ENCODE data around the gene GNG12.

The GNG12 gene

DNA sequence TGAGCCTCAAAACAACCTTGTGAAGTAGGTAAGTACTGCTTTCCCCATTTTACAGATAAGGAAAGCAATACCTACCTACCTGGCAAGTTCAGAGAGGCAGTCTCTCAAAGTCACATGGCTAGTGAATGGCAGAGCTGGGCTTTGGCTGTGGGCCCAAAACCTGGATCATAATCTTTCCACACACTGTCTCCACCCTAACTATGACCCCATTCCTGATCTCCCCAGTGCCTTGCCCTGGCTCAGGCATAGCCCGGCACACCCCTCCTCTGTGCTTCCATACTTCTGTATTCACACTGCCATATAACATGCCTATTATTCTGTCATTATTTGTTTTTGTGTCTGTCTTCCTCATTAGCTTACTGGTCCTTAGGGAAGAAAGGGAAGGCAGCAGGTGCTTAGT is 15.9 kb downstream of the GNG12 start:
- H3K79me2 ChIP-seq (ENCODE audit: insufficient read depth, low read length): no peaks in the 10 kb centered on the region
- H3K9ac ChIP-seq (ENCODE audit: low read length): no peak overlapping the region

DNA sequence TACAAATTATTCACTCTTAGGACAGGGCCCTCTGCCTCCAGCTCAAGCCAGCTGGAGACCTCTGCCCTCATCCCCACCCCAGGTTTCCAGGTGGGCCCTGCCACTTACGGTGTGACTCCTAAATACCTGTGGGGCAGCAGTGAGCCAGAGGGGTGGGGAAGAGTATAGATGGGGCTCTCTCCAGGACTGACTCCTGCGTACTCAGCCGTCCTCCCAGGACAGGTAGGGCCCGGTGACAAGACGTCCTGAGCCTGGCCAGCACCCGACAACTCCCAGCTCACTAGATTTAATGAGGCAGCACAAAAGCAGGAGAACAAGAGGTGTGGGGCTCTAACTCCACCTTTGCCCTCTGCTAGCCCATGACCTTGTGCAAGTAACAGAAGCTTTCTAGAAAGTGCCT is 16.8 kb downstream of the GNG12 start:
- Histone ChIP-seq H3K9me3 (ENCODE audit: insufficient read depth, low read length) (no peaks in the 10 kb centered on the region), H3K4me2 (ENCODE audit: low read depth, low read length, poor library complexity, severe bottlenecking) (no peak overlapping the region), H3K9ac (ENCODE audit: low read length) (no peak overlapping the region), H2AFZ (ENCODE audit: low read depth, low read length, severe bottlenecking) (no peak overlapping the region), H3K27me3 (ENCODE audit: low read length) (no peaks in the 10 kb centered on the region), H4K20me1 (ENCODE audit: low read depth, low read length) (no peaks in the 10 kb centered on the region), H3K36me3 (ENCODE audit: low read length) (no peaks in the 10 kb centered on the region), H3K9me2 (replicated peaks; ENCODE audit: insufficient read depth, low read length) (no peaks in the 10 kb centered on the region), H3F3A (ENCODE audit: insufficient read depth) (no peaks in the 10 kb centered on the region), H3K27ac (ENCODE audit: low read depth, low read length) (no peak overlapping the region), H3K4me3 (ENCODE audit: insufficient read depth, low read length, poor library complexity, severe bottlenecking) (no peak overlapping the region), H3K79me2 (ENCODE audit: insufficient read depth, low read length) (no peaks in the 10 kb centered on the region)
- TF ChIP-seq, protein P1, sequence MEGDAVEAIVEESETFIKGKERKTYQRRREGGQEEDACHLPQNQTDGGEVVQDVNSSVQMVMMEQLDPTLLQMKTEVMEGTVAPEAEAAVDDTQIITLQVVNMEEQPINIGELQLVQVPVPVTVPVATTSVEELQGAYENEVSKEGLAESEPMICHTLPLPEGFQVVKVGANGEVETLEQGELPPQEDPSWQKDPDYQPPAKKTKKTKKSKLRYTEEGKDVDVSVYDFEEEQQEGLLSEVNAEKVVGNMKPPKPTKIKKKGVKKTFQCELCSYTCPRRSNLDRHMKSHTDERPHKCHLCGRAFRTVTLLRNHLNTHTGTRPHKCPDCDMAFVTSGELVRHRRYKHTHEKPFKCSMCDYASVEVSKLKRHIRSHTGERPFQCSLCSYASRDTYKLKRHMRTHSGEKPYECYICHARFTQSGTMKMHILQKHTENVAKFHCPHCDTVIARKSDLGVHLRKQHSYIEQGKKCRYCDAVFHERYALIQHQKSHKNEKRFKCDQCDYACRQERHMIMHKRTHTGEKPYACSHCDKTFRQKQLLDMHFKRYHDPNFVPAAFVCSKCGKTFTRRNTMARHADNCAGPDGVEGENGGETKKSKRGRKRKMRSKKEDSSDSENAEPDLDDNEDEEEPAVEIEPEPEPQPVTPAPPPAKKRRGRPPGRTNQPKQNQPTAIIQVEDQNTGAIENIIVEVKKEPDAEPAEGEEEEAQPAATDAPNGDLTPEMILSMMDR (IDR thresholded peaks at IDR 0.05; ENCODE audit: insufficient read depth, low read length, poor library complexity, severe bottlenecking): no peak
- TF ChIP-seq EZH2phosphoT487 (conservative IDR thresholded peaks at IDR 0.05; ENCODE audit: low read length): no peak

More for the DNA sequence above, 15.9 kb downstream of the GNG12 start:
- H3K27ac ChIP-seq (ENCODE audit: low read depth, low read length): no peak overlapping the region
- no peak overlapping the region for H3K4me3 ChIP-seq (ENCODE audit: insufficient read depth, low read length, poor library complexity, severe bottlenecking)
- H3K9me2 ChIP-seq (replicated peaks; ENCODE audit: insufficient read depth, low read length): no peaks in the 10 kb centered on the region
- H4K20me1 ChIP-seq (ENCODE audit: low read depth, low read length): no peaks in the 10 kb centered on the region
- no peak overlapping the region for H2AFZ ChIP-seq (ENCODE audit: low read depth, low read length, severe bottlenecking)
- no peaks in the 10 kb centered on the region for H3F3A ChIP-seq (ENCODE audit: insufficient read depth)
- no peak overlapping the region for H3K4me2 ChIP-seq (ENCODE audit: low read depth, low read length, poor library complexity, severe bottlenecking)
- H3K27me3 ChIP-seq (ENCODE audit: low read length): no peaks in the 10 kb centered on the region
- TF ChIP-seq EZH2phosphoT487 (conservative IDR thresholded peaks at IDR 0.05; ENCODE audit: low read length): no peak
- TF ChIP-seq, protein P1 (IDR thresholded peaks at IDR 0.05; ENCODE audit: insufficient read depth, low read length, poor library complexity, severe bottlenecking): no peak
- no peaks in the 10 kb centered on the region for H3K9me3 ChIP-seq (ENCODE audit: insufficient read depth, low read length)
- H3K36me3 ChIP-seq (ENCODE audit: low read length): no peaks in the 10 kb centered on the region

DNA sequence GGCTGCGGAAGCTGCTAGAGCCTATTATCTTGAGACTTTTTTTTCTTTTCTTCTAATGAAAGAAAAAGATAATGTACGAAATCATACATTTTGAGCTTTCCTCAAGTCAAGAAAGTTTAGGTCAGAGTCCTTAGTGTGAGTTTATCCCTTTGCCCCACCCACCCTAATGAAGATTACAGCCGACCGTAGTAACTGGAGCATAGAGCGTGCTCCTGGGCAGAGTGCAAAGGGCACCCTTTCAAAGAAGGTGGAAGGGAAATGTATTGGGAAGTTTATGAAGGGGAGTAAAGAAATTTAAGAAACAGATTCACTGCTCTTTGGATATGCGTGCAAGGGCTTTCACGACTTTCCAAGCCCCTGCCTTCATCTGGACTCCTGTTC is 17.2 kb downstream of the GNG12 start:
- H3K36me3 ChIP-seq (ENCODE audit: low read length): no peaks in the 10 kb centered on the region
- no peaks in the 10 kb centered on the region for H3K79me2 ChIP-seq (ENCODE audit: insufficient read depth, low read length)
- no peaks in the 10 kb centered on the region for H3K27me3 ChIP-seq (ENCODE audit: low read length)
- H3K4me2 ChIP-seq (ENCODE audit: low read depth, low read length, poor library complexity, severe bottlenecking): no peak overlapping the region
- no peaks in the 10 kb centered on the region for H3K9me3 ChIP-seq (ENCODE audit: insufficient read depth, low read length)
- H4K20me1 ChIP-seq (ENCODE audit: low read depth, low read length): no peaks in the 10 kb centered on the region
- no peak for TF ChIP-seq EZH2phosphoT487 (conservative IDR thresholded peaks at IDR 0.05; ENCODE audit: low read length)
- TF ChIP-seq, protein P1 (IDR thresholded peaks at IDR 0.05; ENCODE audit: insufficient read depth, low read length, poor library complexity, severe bottlenecking): no peak
- no peak overlapping the region for H2AFZ ChIP-seq (ENCODE audit: low read depth, low read length, severe bottlenecking)
- no peaks in the 10 kb centered on the region for H3F3A ChIP-seq (ENCODE audit: insufficient read depth)
- no peak overlapping the region for H3K4me3 ChIP-seq (ENCODE audit: insufficient read depth, low read length, poor library complexity, severe bottlenecking)
- no peak overlapping the region for H3K9ac ChIP-seq (ENCODE audit: low read length)
- H3K27ac ChIP-seq (ENCODE audit: low read depth, low read length): no peak overlapping the region
- no peaks in the 10 kb centered on the region for H3K9me2 ChIP-seq (replicated peaks; ENCODE audit: insufficient read depth, low read length)

All from SU-DHL-6 (cell line).